Measurements from ENCODE around the gene C5. TPM values are rescaled to one million over a fixed set of nuclear protein-coding genes. Genes with fewer than 3 reads are reported as not detected.

C5 gene
- total RNA-seq, 1 experiment from 2014 or later: 4.2 TPM

GRCh38 chr9:120936764-120937122 is 113.3 kb downstream of the C5 start:
- CTCF ChIA-PET: interaction anchor here (0.6 to 5.7 kb wide), 30 partner anchors 10 to 502 kb away, joined by 3 to 71 read pairs (median 4); no protein-coding TSS in a partner anchor
- Mint-ChIP-seq H3K4me1 (ENCODE audit: insufficient read depth, unreplicated experiment) (peaks cover 38% of the 10 kb centered on the region), H3K36me3 (ENCODE audit: insufficient read depth, unreplicated experiment) (no peaks in the 10 kb centered on the region), H3K27ac (ENCODE audit: low read depth, unreplicated experiment) (peak overlapping the region; percentile 25), H3K9me3 (ENCODE audit: unreplicated experiment) (no peaks in the 10 kb centered on the region), H3K4me3 (ENCODE audit: unreplicated experiment) (peak overlapping the region; percentile 67), H3K27me3 (ENCODE audit: insufficient read depth, unreplicated experiment) (no peaks in the 10 kb centered on the region)
- TF ChIP-seq, protein P1, sequence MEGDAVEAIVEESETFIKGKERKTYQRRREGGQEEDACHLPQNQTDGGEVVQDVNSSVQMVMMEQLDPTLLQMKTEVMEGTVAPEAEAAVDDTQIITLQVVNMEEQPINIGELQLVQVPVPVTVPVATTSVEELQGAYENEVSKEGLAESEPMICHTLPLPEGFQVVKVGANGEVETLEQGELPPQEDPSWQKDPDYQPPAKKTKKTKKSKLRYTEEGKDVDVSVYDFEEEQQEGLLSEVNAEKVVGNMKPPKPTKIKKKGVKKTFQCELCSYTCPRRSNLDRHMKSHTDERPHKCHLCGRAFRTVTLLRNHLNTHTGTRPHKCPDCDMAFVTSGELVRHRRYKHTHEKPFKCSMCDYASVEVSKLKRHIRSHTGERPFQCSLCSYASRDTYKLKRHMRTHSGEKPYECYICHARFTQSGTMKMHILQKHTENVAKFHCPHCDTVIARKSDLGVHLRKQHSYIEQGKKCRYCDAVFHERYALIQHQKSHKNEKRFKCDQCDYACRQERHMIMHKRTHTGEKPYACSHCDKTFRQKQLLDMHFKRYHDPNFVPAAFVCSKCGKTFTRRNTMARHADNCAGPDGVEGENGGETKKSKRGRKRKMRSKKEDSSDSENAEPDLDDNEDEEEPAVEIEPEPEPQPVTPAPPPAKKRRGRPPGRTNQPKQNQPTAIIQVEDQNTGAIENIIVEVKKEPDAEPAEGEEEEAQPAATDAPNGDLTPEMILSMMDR (IDR thresholded peaks at IDR 0.05; ENCODE audit: unreplicated experiment): no peak
- POLR2A ChIA-PET: interaction anchor here (0.7 to 4.0 kb wide), 11 partner anchors 21 to 404 kb away, joined by 3 to 32 read pairs (median 5); partner anchors contain the start of genes FBXW2, PHF19 and PSMD5
- intact Hi-C loops (cut with micrococcal nuclease): loop anchor here (1.0 to 5.0 kb wide), 7 partner anchors 20 to 319 kb away; partner anchors contain the start of gene FBXW2
- no peak for DNase-seq (ENCODE audit: unreplicated experiment)
- BruUV-seq (replicated peaks): no TSS peak

DNA sequence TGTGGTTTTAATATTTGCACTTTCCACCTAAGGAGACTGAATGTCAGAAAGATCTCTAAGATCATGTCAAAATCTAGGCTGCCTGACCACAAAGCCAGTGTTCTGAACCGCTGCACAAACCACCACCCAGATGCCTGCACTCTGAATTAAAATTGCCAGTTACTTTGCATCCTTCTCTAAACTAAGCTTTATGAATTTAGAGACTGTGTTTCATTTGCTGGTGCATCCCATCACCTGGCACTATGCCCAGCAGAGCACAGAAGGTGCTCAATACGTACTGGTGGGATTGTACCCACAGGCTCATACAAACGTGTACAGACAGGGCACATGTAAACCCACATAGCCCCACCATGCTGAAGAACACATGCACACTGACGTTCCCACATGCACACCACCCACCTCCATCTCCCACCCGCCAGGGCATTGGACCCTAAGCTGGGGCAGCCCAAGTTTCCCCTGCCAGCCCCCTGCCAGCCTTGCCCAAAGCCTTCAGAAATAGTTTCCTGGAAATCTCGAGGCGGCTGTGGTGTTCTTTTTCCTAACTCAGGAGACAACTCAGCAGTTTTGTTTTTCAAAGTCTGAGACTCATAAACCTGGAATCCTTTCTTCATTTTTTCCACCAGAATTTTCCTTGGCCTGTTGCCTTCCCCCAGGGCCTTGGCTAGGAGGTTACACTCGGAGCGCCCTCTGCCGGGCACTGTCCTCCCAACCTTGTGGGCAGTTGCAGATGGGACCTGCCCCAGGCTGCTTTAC is 113.9 kb downstream of the C5 start:
- TF ChIP-seq, protein P1 (IDR thresholded peaks at IDR 0.05; ENCODE audit: unreplicated experiment): peak; percentile 73
- DNase-seq (ENCODE audit: unreplicated experiment): peak; percentile 96
- ChIA-PET CTCF (interaction anchor here (0.6 to 5.7 kb wide), 25 partner anchors 12 to 295 kb away, joined by 3 to 71 read pairs (median 4); no protein-coding TSS in a partner anchor), POLR2A (interaction anchor here (0.7 to 4.0 kb wide), 14 partner anchors 21 to 404 kb away, joined by 3 to 32 read pairs (median 4); partner anchors contain the start of genes FBXW2, PHF19 and PSMD5)
- BruUV-seq (replicated peaks): no TSS peak
- Mint-ChIP-seq H3K36me3 (ENCODE audit: insufficient read depth, unreplicated experiment) (no peaks in the 10 kb centered on the region), H3K27ac (ENCODE audit: low read depth, unreplicated experiment) (peak overlapping the region; percentile 81), H3K4me1 (ENCODE audit: insufficient read depth, unreplicated experiment) (peaks cover 39% of the 10 kb centered on the region), H3K27me3 (ENCODE audit: insufficient read depth, unreplicated experiment) (no peaks in the 10 kb centered on the region), H3K9me3 (ENCODE audit: unreplicated experiment) (no peaks in the 10 kb centered on the region), H3K4me3 (ENCODE audit: unreplicated experiment) (peak overlapping the region; percentile 67)
- intact Hi-C loops (cut with micrococcal nuclease): loop anchor here (1.0 to 5.0 kb wide), 7 partner anchors 20 to 319 kb away; partner anchors contain the start of gene FBXW2

DNA sequence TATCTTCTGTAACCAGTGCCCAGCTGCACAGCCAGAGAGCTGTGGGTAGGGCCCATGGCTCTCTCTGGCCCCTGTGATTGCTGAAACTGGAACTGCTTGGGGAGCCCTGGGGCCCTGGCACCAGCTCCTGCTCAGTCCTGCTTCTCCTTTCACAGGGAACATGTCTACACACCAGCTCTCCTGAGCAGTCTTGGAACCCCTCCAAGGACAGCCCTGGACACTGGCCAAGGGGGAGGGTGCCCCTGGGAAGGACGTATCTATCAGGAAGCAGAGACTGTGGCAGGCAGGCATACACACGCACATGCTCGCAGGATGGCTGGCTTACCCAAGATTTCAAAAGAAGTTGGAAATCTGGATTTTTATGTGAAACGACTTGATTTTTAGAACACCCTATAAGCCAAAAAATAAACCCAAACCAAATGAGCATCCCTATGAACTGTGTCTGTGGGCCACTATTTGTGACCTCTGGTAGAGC is 114.7 kb downstream of the C5 start:
- Mint-ChIP-seq H3K9me3 (ENCODE audit: unreplicated experiment) (no peaks in the 10 kb centered on the region), H3K4me3 (ENCODE audit: unreplicated experiment) (peak overlapping the region; percentile 67), H3K27ac (ENCODE audit: low read depth, unreplicated experiment) (peak overlapping the region; percentile 81), H3K36me3 (ENCODE audit: insufficient read depth, unreplicated experiment) (no peaks in the 10 kb centered on the region), H3K27me3 (ENCODE audit: insufficient read depth, unreplicated experiment) (no peaks in the 10 kb centered on the region), H3K4me1 (ENCODE audit: insufficient read depth, unreplicated experiment) (peaks cover 35% of the 10 kb centered on the region)
- BruUV-seq (replicated peaks): no TSS peak
- POLR2A ChIA-PET: interaction anchor here (0.6 to 4.0 kb wide), 19 partner anchors 9 to 315 kb away, joined by 3 to 32 read pairs (median 5); partner anchors contain the start of genes FBXW2, PHF19 and PSMD5
- intact Hi-C loops (cut with micrococcal nuclease): loop anchor here (5.0 kb wide), 1 partner anchor 318 kb away; no protein-coding TSS in a partner anchor
- TF ChIP-seq, protein P1 (IDR thresholded peaks at IDR 0.05; ENCODE audit: unreplicated experiment): no peak
- DNase-seq (ENCODE audit: unreplicated experiment): peak; percentile 100
- CTCF ChIA-PET: interaction anchor here (0.5 to 5.7 kb wide), 11 partner anchors 13 to 264 kb away, joined by 3 to 71 read pairs (median 3); no protein-coding TSS in a partner anchor

- ChIA-PET CTCF (interaction anchor here (0.6 to 5.7 kb wide), 5 partner anchors 10 to 178 kb away, joined by 3 to 71 read pairs (median 5); no protein-coding TSS in a partner anchor), POLR2A (interaction anchor here (0.6 to 4.0 kb wide), 7 partner anchors 10 to 100 kb away, joined by 3 to 32 read pairs (median 5); partner anchors contain the start of gene PSMD5)
- no peak for DNase-seq (ENCODE audit: unreplicated experiment)
- intact Hi-C loops (cut with micrococcal nuclease): no loop called here
- TF ChIP-seq, protein P1 (IDR thresholded peaks at IDR 0.05; ENCODE audit: unreplicated experiment): no peak
- Mint-ChIP-seq H3K9me3 (ENCODE audit: unreplicated experiment) (no peaks in the 10 kb centered on the region), H3K36me3 (ENCODE audit: insufficient read depth, unreplicated experiment) (no peaks in the 10 kb centered on the region), H3K27me3 (ENCODE audit: insufficient read depth, unreplicated experiment) (no peaks in the 10 kb centered on the region), H3K4me3 (ENCODE audit: unreplicated experiment) (no peak overlapping the region), H3K27ac (ENCODE audit: low read depth, unreplicated experiment) (peak overlapping the region; percentile 69), H3K4me1 (ENCODE audit: insufficient read depth, unreplicated experiment) (peaks cover 30% of the 10 kb centered on the region)
- BruUV-seq (replicated peaks): no TSS peak
Measured at GRCh38 chr9:120934281-120934680, 115.8 kb downstream of the C5 start.
